ENCODE measurements around the gene CCBE1.

DNA sequence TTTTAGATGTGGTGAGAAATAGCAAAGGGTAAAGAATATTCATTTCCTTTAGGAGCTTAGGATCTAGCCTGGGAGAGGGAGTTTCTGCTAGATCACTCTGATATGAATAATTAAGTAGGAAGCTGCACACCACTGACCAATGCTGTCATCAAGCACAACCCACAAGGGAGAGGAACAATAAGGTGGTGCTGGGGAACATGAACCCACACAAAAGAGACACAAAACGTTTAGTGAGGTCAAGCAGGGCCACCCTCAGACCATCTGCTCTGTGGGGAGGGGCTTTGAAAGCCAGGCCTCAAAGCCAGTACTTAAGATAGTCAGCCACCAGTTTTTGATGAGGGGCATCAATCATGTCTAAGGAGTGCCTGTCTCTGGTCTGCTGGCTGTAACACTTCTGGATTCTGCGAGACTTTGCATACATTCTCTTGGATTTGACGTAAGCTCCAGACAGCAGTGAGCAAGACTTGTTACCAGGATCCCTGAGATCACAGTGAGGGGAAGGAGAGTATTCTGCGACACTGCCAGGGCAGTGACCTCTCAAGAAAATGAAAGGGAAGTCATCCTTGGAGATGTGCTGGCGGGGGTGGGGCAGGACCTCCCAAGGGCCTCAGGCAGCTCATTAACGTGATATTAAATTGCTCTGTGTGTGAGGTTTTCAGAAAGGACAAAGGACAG lies 127.0 kb downstream of the CCBE1 start:
- TF ChIP-seq, protein P1, sequence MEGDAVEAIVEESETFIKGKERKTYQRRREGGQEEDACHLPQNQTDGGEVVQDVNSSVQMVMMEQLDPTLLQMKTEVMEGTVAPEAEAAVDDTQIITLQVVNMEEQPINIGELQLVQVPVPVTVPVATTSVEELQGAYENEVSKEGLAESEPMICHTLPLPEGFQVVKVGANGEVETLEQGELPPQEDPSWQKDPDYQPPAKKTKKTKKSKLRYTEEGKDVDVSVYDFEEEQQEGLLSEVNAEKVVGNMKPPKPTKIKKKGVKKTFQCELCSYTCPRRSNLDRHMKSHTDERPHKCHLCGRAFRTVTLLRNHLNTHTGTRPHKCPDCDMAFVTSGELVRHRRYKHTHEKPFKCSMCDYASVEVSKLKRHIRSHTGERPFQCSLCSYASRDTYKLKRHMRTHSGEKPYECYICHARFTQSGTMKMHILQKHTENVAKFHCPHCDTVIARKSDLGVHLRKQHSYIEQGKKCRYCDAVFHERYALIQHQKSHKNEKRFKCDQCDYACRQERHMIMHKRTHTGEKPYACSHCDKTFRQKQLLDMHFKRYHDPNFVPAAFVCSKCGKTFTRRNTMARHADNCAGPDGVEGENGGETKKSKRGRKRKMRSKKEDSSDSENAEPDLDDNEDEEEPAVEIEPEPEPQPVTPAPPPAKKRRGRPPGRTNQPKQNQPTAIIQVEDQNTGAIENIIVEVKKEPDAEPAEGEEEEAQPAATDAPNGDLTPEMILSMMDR (conservative IDR thresholded peaks at IDR 0.05; ENCODE audit: low read depth, low read length), result no peak
- TF ChIP-seq RFX5 (IDR thresholded peaks at IDR 0.05; ENCODE audit: low read depth, low read length), result no peak
- TF ChIP-seq MAFK (IDR thresholded peaks at IDR 0.05; ENCODE audit: low read depth, low read length), result no peak
- TF ChIP-seq POLR2A (IDR thresholded peaks at IDR 0.05; ENCODE audit: low read depth, low read length), result no peak

Measured in IMR-90 (cell line).